ENCODE measurements around the gene EPX. TPM values are rescaled to one million over a fixed set of nuclear protein-coding genes. Genes with fewer than 3 reads are reported as not detected.

Gene EPX
- total RNA-seq, 1 donor: 0.54 TPM

DNA sequence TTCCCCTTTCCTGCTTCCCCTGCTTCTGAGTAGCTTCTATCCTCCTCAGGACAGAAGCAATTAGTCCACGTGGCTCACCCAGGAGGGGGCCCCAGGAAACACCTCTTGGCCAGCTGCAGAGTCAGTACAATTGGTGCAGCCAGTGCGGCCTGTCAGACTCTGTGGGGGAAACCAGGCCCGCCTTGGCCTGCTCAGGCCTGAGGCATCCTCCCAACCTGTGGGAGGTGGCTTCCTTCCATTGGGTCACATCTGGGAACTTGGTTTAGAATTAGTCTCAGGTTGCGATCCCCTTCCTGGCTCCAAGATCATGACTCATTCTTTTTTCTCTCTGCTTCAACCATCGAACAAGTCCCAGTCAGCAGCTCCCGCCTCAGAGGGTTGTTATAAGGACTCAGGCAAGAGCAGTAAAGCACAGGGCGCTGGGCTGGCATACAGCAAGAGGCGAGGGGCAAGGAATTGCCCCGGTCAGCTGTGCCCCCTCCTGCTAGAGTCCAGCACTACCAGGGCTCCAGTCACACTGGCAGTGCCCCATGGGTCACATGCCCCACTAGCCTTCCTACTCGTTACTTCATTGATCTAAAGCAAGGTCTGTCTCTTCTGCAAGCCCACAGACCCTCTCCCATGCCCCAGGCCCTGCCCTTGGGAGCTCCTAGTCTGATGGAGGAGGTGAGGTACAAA lies 8.1 kb upstream of the EPX start:
- peak in 1 of 3 donors; percentile 7 for DNase-seq (ENCODE audit: low read depth in 2 of 3, low spot score in 2 of 3)

DNA sequence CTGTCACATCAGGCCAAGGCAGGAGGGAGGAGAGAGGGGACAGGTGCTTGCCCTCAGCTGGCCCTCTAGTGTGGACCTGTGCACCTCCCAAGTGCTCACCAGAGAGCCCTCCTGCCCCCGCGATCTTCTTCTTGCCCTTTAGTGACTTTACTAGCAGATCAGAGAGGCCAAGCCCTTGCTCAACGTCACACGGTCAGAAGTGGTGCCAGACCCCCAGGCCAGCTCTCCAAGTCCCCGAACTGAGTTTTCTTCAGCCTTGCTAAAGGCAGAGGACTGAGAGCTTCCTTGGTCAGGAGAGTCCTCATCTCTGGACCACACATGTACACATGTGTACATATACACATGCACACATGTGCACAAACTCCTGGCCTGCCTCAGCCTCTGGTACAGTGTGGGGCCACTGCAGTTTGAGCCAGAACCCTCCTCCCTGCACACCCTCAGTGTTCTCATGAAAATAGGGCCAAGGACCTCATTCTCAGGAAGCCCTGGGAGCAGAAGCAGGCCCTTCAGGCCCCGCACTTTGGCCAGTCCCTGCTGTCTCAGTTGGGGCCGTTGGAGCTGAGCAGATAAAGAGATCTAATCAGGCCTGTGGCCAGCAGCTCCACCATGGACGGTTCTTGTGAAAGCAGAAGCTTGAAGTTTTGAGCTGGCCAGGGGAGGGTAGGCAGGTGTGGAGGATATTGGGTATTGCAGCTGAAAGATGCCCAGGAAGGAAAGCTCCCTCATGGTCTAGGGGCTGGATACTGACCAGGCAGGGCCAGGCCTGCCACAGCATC lies 7.4 kb upstream of the EPX start:
- peak in 1 of 3 donors; percentile 6 for DNase-seq (ENCODE audit: low read depth in 2 of 3, low spot score in 2 of 3)

DNA sequence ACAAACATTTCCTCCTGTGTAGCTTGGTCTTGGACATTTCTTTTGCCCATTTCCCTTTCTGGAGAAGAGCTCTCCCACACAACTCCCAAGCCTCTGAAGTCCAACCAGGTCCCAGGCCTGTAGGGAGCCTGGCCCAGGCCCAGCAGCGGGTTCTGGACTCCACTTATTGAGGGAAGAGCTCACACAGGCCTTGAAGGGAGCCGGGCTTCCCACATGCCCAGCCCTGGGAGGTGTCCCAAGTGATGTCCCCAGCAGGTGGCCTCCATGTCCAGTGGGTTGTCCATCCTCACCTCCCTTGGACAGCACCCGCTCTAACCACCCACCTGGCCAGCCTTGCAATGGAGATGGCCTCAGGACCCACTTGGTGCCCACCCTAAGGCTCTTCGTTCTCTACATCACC lies 5.9 kb upstream of the EPX start:
- DNase-seq (ENCODE audit: low read depth in 2 of 3, low spot score in 2 of 3): no peak

DNA sequence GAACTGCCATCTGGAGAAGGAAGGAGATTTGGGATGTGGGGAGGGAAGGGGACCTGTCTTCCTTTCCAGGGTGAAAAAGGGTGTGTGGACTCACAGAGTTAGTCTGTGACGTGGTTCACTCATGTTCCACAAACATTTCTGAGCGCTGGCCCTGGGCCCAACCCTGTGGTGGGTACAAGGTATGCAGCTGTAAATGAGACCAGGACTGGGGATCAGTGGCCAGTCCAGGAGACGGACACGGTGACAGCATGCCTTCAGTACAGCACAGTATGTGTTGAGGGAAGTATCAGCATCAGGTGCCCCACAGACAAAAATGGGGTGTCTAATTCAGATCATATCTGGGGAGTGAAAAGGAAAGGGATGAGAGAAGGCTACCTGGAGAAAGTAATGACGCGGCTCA lies 5.5 kb upstream of the EPX start:
- no peak for DNase-seq (ENCODE audit: low read depth in 2 of 3, low spot score in 2 of 3)

DNA sequence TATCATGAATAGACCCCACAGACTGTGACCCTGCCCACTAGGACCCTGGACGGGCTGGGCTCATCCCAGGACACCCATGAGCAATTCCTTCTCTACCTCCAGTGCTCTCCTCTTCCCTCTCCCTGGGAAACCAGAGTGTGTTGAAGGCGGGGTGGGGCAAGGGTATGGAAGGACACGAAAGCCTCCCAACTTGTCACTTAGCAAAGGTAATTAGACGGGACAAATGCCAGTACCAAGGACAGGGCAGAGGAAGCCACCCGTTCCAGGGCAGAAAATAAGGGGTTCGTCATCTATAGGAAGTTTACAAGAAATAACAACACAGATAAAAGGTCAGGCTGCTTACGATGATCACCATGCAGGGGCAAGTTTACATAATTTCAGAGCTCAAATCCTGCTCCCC lies 4.9 kb upstream of the EPX start:
- no peak for DNase-seq (ENCODE audit: low read depth in 2 of 3, low spot score in 2 of 3)

DNA sequence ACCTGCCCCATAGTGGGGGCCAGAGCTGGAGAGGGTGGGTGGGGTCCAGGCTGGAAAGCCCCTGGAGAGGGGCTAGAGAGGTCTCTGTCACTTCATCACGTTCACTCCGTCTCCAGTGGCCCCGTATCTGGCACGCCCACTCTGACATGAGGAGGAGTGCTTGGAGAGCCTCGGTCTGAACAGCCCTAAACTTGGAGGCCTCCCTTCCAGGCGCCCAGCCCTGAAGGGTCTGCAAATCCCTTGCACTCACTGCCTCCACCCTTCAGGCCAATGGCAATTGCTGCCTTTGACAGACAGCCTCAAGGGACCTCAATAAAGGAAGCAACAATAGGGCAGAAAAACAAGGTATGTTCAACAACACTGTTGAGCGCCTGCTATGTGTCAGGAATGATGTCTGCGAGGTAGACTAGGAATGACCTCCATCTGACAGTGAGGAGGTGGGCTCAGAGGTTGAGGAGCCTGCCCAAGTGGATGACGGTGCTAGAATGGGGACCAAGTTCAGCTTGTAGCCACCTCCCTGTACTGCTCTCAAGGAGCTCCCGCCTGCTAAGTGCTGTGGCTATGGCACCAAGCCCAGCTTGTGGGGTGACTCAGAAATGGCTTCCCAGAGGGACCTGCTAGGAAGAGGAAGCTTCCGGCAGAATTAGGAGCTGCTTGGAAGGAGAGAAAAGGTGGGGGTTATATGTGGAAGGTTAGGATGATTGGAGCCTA lies 2.9 kb upstream of the EPX start:
- peak in 2 of 3 donors; percentile 30 to 58 for DNase-seq (ENCODE audit: low read depth in 2 of 3, low spot score in 2 of 3)

DNA sequence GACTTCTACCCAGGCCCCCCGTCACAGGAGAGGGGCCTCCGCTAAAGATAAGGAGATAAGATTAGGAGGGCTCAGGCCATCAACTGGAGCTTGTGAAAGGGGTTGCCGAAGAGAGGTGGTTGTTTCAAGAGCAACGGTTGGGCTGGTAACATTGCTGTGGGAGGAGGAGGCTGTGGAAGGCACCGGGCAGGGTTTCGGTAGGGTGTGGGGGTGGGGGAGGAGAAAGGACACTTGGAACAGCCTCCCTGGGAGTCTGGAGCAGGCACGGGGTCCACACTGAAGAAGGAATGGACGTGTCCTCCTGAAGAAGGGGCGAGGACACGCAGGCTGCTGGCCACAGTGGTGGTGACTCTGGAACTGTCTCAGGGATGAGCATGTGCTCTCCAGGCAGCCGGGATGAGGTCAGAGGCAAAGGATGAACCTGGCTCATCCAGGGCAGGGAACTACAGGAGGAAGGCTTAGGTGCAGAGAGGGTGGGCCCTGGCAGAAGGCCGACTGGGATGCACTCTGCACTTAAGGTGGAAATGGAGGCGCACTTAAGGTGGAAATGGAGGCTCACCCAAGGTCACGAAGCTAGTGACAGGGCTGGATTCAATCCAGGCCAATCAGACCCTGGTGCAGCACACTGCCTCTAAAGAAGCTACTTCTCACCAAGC lies 1.2 kb upstream of the EPX start:
- no peak for DNase-seq (ENCODE audit: low read depth in 2 of 3, low spot score in 2 of 3)

DNA sequence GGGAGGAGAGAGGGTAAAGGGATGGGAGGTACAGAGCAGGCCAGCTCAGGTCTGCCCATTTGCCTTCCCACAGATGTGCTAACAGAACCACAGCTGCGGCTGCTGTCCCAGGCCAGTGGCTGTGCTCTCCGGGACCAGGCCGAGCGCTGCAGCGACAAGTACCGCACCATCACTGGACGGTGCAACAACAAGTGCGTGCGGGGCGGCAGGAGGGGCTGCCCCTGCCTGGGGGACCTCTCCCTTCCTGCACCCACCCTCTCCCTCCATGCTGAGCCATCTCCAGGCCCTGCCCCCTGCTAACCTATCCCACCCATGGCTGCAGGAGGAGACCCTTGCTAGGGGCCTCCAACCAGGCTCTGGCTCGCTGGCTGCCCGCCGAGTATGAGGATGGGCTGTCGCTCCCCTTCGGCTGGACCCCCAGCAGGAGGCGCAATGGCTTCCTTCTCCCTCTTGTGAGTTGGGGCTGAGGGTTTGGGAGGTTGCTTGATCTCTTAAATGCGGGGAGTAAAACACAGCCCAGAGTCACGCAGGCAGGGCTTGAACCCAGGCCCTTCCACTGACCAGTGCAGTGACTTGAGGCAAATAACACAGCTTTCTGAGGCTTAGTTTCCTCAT lies 1.2 kb downstream of the EPX start:
- DNase-seq (ENCODE audit: low read depth in 2 of 3, low spot score in 2 of 3): no peak

DNA sequence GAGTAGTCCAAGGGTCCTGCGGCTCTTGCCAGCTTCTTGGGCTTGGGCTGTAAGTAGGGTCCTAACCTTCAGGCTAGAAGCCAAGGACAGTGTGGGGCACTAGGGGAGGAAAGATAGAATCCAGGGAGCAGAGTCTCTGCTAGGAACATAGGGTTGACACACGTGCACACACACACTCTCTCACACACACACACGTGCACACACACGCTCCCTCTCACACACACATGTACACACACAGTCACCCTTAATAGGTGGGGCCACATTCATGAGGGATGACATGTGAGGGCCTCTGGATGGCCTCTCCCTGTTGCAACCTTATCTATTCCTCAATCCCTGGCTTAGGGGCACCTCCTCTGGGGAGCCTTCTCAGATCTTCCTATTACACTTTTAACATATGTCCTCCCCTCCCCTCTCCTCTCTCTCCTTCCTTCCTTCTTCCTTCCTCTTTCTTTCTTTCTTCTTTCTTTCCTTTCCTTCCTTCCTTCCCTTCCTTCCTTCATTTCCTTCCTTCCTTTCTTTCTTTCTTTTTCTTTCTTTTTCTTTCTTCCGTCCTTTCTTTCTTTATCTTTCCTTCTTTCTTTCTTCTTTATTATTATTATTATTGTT lies 3.1 kb downstream of the EPX start:
- DNase-seq (ENCODE audit: low read depth in 2 of 3, low spot score in 2 of 3): no peak

DNA sequence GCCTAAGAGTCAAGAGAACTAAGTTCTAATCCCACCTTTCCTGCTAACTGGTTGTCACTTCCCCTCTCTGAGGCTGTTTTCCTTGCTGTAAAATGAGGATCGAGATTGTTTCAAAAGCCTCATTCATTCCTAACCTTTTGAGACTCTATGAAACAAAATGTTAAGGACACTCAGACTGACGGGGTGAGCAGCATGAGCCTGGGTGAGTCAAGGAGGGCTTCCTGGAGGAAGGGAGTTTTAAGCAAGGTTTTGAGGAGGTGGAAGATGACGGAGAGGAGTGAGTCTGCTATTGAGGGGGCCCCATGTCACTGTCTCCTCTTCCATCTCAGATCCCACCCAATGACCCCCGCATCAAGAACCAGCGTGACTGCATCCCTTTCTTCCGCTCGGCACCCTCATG lies 4.1 kb downstream of the EPX start:
- DNase-seq (ENCODE audit: low read depth in 2 of 3, low spot score in 2 of 3): no peak

DNA sequence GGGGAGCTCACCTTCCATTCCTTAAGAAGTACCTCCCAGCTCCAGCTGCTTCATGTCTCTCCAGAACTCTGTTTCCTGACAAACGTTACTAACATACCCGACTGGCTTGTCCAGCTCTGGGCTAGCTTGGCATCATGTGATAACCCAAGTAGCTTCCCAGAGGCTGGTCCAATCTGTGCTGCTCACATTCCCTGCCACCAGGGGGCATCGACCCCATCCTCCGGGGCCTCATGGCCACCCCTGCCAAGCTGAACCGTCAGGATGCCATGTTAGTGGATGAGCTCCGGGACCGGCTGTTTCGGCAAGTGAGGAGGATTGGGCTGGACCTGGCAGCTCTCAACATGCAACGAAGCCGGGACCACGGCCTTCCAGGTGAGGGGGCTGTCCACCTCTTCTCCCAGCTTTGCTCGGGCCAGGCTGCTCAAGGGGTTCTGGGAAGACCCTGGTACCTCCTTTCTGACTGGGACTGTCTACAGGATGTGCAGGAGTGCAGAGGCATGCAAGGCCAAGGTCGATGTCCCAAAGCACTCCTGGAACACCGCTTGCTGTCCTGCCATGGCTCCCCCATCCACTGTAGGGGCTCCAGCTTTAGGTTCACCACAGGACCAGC lies 7.6 kb downstream of the EPX start:
- peak; percentile 6 to 69 (median 57) for DNase-seq (ENCODE audit: low read depth in 2 of 3, low spot score in 2 of 3)

DNA sequence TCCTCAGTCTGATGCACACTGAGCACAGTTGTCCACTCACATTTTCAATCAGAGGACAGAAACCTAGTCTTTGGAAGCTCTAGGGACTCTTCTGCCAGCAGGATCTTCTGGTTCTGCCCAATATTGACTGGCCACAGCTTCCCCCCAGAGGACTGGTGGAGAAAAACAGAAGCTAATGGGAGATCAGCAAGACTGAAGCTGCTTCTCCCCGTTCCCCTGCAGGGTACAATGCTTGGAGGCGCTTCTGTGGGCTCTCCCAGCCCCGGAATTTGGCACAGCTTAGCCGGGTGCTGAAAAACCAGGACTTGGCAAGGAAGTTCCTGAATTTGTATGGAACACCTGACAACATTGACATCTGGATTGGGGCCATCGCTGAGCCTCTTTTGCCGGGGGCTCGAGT lies 10.3 kb downstream of the EPX start:
- DNase-seq (ENCODE audit: low read depth in 2 of 3, low spot score in 2 of 3): no peak

DNA sequence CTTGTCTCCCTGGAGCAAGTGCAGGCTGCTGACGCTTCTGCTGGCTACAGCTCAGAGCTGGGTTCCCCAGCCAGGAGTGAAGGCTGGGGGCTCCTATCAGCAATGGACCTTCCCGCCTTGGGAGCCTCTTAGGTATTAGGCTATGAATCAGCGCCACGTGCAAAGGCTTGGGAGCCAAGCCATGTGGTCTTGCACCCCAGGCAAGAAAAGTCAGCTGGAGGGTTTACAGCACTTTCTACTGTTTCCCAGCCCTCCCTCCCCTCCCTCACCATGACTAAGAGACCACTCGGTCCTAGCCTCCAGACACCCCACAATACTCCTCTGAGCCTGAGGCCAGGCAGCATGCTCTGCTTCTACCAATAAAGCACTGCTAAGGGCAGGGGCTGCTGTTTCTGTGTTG lies 12.3 kb downstream of the EPX start:
- no peak for DNase-seq (ENCODE audit: low read depth in 2 of 3, low spot score in 2 of 3)

DNA sequence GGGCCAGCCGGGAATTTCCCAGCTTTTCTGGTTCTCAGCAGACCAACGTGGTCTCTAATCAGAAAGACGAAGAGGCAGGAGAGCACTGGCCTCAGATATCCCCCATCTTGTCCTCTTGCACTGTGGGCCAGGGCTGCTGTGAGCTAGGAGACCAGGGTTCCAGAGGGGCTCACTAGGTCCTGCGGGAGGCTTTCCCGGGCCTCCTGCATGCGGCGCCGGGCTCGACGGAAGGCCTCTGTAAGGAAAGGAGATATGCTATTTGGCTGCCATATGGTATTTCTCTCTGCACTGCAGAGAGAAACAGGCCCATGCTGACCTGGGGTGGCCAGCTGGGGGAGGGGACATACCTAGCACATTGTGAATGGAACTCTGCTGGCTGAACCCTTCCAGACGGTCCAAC lies 13.4 kb downstream of the EPX start:
- no peak for DNase-seq (ENCODE audit: low read depth in 2 of 3, low spot score in 2 of 3)

DNA sequence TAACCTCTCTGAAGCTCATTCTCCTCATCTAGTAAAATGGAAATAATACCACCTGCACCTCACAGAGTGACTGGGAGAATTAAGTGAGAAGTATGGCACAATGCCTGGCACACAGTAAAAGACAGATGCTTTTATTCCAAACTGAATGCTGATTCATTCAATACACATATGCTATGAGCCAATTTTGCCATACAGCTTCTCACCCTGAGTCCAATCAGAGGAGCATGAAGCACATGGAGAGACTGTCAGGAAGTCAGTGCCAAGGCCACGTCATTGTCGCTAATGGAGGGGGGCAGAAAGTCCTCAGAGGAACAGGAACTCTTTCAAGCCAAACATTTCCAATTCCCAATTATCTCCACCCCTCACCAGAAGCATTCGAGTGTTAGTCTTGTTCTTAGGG lies 14.9 kb downstream of the EPX start:
- no peak for DNase-seq (ENCODE audit: low read depth in 2 of 3, low spot score in 2 of 3)

DNA sequence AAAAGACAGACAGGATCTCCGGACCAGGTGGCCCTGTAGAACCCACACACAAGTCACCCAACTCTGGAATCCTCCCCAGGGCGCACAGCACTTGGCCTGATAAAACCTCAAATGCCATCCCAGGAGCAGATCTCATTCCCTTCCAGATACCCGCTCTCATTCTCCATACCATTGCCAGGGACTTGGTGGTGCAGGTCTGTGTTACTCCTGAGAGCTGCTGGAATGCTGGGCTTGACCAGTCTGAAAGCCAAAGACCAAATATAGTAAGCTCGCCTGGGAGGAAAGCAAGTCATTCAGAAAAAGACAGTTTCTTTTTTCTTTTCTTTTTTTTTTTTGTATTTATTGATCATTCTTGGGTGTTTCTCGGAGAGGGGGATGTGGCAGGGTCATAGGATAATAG lies 15.8 kb downstream of the EPX start:
- DNase-seq (ENCODE audit: low read depth in 2 of 3, low spot score in 2 of 3): no peak

DNA sequence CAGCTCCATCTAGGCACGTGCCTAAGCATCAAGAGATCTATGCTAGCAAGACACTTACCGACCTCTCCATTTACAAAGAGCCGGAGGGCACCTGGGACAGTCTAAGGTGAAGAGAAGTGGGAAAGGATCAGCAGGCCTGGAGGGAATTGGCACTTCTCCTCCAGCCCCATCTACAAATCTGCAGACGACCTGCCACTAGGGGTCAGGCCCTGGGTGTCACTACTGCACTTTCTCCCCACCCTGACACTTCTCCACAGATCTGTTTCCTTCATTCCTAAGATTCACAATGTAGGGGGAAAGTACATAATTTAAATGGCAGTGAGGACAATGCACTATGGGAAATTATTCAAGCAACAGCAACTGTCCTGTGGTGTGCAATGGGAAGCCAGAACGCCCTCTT lies 18.4 kb downstream of the EPX start:
- no peak for DNase-seq (ENCODE audit: low read depth in 2 of 3, low spot score in 2 of 3)

DNA sequence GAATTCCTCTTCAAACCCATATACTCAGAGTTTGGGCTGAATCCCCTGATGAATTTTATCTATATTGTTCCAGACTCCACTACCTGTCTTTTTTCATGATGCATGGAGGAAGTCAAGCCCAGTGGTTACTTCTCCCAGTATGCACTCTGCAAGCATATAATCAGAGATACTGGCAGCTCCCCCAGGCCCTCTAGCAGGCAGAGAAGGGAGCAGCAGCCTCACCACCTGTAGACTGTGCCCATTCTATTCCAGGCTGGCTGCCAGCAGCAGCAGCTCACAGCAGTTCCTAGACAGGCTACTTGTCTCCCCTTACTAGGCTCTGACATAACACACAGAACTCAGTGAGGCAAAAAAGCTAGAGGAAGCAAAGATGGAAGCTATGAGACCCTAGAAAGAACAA lies 23.2 kb downstream of the EPX start:
- DNase-seq (ENCODE audit: low read depth in 2 of 3, low spot score in 2 of 3): no peak

DNA sequence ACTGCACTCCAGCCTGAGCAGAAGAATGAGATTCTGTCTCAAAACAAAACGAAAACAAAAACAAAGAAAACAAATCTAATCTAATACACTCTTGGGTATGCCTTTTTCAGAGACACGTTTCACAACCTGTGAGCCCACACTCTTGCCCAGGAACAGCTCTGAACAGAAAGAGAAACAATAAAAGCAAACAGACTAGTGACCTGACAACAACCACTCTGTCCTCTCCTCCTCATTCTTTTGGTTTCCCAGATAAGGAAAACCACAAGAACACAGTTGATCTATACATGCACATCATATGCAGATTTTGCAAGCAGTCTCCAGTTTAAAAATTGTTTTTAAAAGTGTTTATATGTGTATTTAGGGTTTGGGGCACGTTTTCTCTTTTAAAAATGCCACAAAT lies 25.2 kb downstream of the EPX start:
- no peak for DNase-seq (ENCODE audit: low read depth in 2 of 3, low spot score in 2 of 3)

Measured in hematopoietic multipotent progenitor cell (in vitro differentiated cells).